ENCODE measurements around the gene MED8. TPM values are rescaled to one million over a fixed set of nuclear protein-coding genes. Genes with fewer than 3 reads are reported as not detected.

The MED8 gene
- total and polyA plus RNA-seq, 2 experiments from 2014 or later = 16.6 to 25.7 TPM

GRCh38 chr1:43345120-43345519, 44.5 kb downstream of the MED8 start:
- no peaks in the 10 kb centered on the region; the same call in 2 of the 3 replicates for H3K9me3 Mint-ChIP-seq
- H3K36me3 ChIP-seq (ENCODE audit: insufficient read depth) = no peaks in the 10 kb centered on the region
- DNase-seq (ENCODE audit: low spot score) (no peak), ATAC-seq (no peak)
- no peak overlapping the region for H3K4me3 ChIP-seq
- no peak overlapping the region for H3K4me3 Mint-ChIP-seq
- no peaks in the 10 kb centered on the region for H4K20me1 ChIP-seq (replicated peaks; ENCODE audit: insufficient read depth)
- H3K27me3 ChIP-seq (ENCODE audit: insufficient read depth) = peaks cover 18% of the 10 kb centered on the region
- TF ChIP-seq CTCF (conservative IDR thresholded peaks at IDR 0.05; ENCODE audit: low read depth in 2 of 2) = no peak
- no peak for TF ChIP-seq STAT1 (IDR thresholded peaks at IDR 0.05; ENCODE audit: unreplicated experiment)
- TF ChIP-seq ZNF462 (CRISPR knock-in tag; IDR thresholded peaks at IDR 0.05) = no peak
- TF ChIP-seq EZH2 (IDR thresholded peaks at IDR 0.05; ENCODE audit: low read depth, unreplicated experiment) = no peak
- no peak for TF ChIP-seq ZNF114 (CRISPR knock-in tag; IDR thresholded peaks at IDR 0.05)
- no peak for TF ChIP-seq JUNB (IDR thresholded peaks at IDR 0.05; ENCODE audit: unreplicated experiment)
- H3K4me2 ChIP-seq = no peak overlapping the region
- peaks cover 10% of the 10 kb centered on the region; the same call in 1 of the 2 replicates for H3F3A ChIP-seq (replicated peaks; ENCODE audit: low read depth)
- peaks cover 11% of the 10 kb centered on the region for H3K4me1 ChIP-seq (ENCODE audit: insufficient read depth)
- H3K27ac ChIP-seq (ENCODE audit: low read depth) = no peak overlapping the region
- no peaks in the 10 kb centered on the region for H3K79me2 ChIP-seq (replicated peaks; ENCODE audit: insufficient read depth)
- no peak overlapping the region for H3K27ac Mint-ChIP-seq
- no peaks in the 10 kb centered on the region for H3K27me3 Mint-ChIP-seq (ENCODE audit: insufficient read depth, low read depth, poor library complexity)
- peaks cover 25% of the 10 kb centered on the region for H3K4me1 Mint-ChIP-seq
- H2AFZ ChIP-seq = no peak overlapping the region
- no peaks in the 10 kb centered on the region for H3K9me2 ChIP-seq (ENCODE audit: insufficient read depth)
- H3K36me3 Mint-ChIP-seq (ENCODE audit: low read depth) = no peaks in the 10 kb centered on the region

Data from GM23338 (cell line).